Astrocyte of the cerebellum (primary cell): ENCODE data around the gene KLHL33.
A peak's percentile ranks its signal among the peaks of the same experiment; 100 is the strongest.

Experiments used
- DNase-seq: peaks from one replicate; pipeline ENCODE4 v3.0.0-alpha.2; 2011; ENCODE audit warnings: low read depth
- H3K4me3 ChIP-seq: 2 replicates; pipeline ENCODE4 v1.5.1; 2011; ENCODE audit warnings: mild to moderate bottlenecking, low read depth, low read length, moderate library complexity
- CTCF ChIP-seq: IDR thresholded peaks from 2 replicates; pipeline ENCODE4 v1.5.1; 2012; ENCODE audit warnings: low read length, low read depth, moderate library complexity, mild to moderate bottlenecking; ENCODE audit errors: missing control alignments
- in situ Hi-C: cut with HindIII; loops from 2 replicates; pipeline ENCODE4 v1.10.0; 2017; ENCODE audit warnings: low sequenced_read_pairs

KLHL33 gene

GRCh38 chr14:20417250-20418186 lies 18.4 kb downstream of the KLHL33 start:
- no peak for DNase-seq
- TF ChIP-seq CTCF, result no peak
- no peak overlapping the region for H3K4me3 ChIP-seq
- in situ Hi-C loops, result no loop called here

GRCh38 chr14:20416223-20416622 lies 19.7 kb downstream of the KLHL33 start:
- in situ Hi-C loops, result no loop called here
- H3K4me3 ChIP-seq, result no peak overlapping the region
- TF ChIP-seq CTCF, result no peak
- no peak for DNase-seq

GRCh38 chr14:20415782-20416206 lies 20.2 kb downstream of the KLHL33 start:
- DNase-seq, result peak; percentile 29
- no peak overlapping the region for H3K4me3 ChIP-seq
- peak; percentile 73 for TF ChIP-seq CTCF
- in situ Hi-C loops, result no loop called here

- TF ChIP-seq CTCF, result no peak
- peak overlapping the region; percentile 92 for H3K4me3 ChIP-seq
- no peak for DNase-seq
- in situ Hi-C loops, result loop anchor here (5.0 kb wide), 1 partner anchor 61 kb away; no protein-coding TSS in a partner anchor
Measured at GRCh38 chr14:20413744-20414082, 22.3 kb downstream of the KLHL33 start.

- DNase-seq, result peak; percentile 28
- H3K4me3 ChIP-seq, result peak within 1 kb of the TSS; percentile 92
- TF ChIP-seq CTCF, result no peak
- in situ Hi-C loops, result loop anchor here (5.0 kb wide), 1 partner anchor 61 kb away; no protein-coding TSS in a partner anchor
Measured at GRCh38 chr14:20412876-20413743, 22.9 kb downstream of the KLHL33 start, which contains the start of gene TEP1. TSS of gene TEP1 (minus strand) at chr14:20413501. CDS start at chr14:20408439, 5,062 bp downstream.

- no peak for DNase-seq
- no peak for TF ChIP-seq CTCF
- in situ Hi-C loops, result loop anchor here (5.0 kb wide), 1 partner anchor 60 kb away; no protein-coding TSS in a partner anchor
- peak overlapping the region; percentile 92 for H3K4me3 ChIP-seq
Measured at GRCh38 chr14:20412411-20412810, 23.6 kb downstream of the KLHL33 start.
